GM21528 (cell line): Measurements from ENCODE around the gene TMEM233.

ENCODE experiments used
- ATAC-seq: cut with Tn5 transposase; IDR thresholded peaks from one replicate; pipeline ENCODE4 v1.9.1; 2021; ENCODE audit warnings: mild to moderate bottlenecking, moderate library complexity; ENCODE audit not compliant: unreplicated experiment, low FRiP score

TMEM233 gene

DNA sequence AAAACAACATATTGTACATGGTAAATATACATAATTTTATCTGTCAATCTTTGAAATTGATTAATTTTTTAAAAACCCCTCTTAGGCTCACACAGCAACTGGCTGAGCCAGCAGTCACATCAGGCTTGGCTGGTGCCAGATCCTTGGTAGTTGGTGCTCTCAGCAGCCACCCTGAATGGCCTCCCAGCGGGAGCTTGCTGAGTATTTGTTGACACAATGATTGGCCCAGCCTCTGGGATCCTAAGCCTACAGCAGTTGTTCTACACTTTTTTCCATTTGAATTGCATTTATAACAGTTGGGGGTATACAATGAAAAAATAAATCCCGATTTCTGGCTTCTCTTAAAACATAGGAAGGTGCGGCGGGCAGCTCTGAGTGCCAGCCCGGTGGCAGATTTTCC is 85.5 kb downstream of the TMEM233 start:
- ATAC-seq = no peak

- ATAC-seq = no peak
These were observed 85.9 kb downstream of the TMEM233 start for GRCh38 chr12:119679490-119679889.

DNA sequence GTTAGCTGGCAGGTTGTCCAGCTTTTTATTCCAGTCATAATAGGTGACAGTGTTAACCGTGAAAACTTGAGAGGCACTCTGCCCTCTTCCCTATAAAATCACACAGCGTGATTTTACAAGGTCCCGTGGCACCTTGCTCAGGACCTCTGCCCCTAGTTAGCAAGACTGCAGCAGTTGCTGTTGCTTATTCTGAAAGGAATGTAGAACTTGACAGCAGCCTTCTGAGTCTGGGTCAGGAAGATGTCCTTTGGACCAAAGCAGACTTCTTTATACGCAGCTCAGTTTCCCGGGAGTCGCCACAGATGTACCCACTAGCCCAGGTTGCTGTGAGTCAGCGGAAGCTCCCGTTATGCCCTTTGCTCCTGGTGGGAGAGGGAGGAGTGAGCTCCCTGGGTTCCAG is 87.5 kb downstream of the TMEM233 start:
- no peak for ATAC-seq

DNA sequence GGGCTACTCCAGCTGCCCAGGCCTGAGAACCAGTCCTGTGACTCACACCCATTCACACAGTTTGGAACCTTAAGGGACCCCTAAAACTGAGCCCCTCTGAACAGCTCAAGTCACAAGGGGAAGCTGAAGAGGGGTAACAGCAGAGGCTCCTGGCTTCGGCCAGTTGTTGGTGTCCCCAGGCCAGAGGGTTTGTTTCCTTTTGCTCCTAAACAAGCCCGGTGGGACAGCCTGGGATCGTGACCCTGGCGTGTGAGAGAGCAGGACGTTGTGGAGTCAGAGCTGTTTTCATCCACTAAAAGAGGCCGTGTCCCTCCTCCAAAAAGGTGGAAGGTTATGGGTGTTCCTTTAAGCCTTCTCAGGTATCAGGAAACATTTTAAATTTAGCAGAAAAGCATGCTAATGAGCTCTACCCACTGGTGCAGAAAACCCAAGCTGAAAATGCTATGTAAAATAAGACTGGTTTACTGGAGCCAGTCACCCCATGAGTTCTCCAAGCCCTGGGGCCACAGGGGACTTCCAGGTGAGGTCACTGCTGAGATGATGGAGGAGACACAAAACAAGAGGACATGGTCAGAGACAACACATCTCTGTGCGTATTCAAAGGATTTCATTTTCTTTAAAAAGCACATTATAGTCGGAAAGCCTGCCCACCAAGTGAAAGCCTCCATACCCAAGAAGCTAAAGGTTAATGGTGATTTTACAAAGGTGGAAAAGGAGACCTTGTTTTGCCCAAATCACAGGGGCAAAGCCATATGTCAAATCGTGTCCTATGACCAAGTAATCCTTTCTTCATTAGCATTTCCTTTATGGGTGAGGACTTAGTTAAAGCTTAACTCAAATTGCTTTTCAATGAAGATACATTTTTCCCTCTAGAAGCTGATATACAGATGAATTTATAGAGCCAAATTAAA is 88.4 kb downstream of the TMEM233 start:
- no peak for ATAC-seq

- ATAC-seq = no peak
These were observed 89.2 kb downstream of the TMEM233 start for GRCh38 chr12:119682639-119683252.

- no peak for ATAC-seq
These were observed 89.8 kb downstream of the TMEM233 start for GRCh38 chr12:119683413-119683812.

GRCh38 chr12:119683816-119684215 is 90.2 kb downstream of the TMEM233 start:
- ATAC-seq = no peak

DNA sequence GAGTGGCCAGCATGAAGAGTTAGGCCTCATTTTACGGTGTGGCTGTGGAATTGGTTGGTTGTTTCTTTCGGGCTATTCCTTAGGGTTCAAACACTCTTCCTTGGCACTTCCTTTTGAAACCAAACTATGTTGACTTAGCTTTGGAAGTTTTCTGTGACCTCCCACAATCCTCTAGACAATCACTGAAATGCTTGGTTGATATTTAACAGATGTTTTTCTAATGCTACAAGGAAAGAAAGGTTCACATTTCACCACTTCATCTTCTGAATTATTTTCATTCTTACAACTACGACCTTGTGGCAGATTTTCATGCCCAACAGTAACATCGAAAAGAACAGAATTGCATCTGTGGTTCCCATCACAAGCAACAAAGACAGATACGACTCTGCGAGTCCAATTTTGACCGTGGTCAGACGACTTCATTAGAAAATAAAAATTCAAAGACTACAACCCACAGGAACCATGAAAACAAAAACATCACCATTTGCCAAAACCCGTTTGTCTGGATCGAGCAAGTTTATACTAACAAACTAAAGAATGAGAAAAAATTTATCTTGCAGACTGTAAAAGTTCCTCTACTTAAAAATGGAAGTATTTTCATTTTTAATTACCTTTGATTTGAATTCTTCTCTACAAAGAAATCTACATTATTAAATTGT is 91.3 kb downstream of the TMEM233 start:
- no peak for ATAC-seq

GRCh38 chr12:119685375-119685774 is 91.8 kb downstream of the TMEM233 start:
- no peak for ATAC-seq

DNA sequence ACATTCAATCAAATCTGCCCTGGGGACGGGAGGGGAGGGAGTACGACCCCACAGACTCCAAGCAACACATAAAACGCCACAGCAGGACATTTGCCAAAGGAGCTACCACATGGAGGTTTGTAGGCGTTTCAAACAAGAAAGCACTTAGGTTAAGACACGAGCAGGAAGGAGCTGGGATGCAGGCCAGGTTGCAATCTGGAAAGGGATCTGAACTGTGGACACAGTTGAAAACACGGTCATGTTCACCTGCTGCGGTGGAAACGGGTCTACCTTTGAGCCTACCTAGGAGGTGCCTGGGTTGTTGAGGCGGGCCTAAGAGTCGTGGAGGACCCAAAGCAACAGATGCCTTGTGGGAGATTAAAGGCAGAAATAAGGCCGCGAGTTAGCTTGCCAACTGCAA is 92.8 kb downstream of the TMEM233 start:
- no peak for ATAC-seq

- no peak for ATAC-seq
These were observed 93.2 kb downstream of the TMEM233 start for GRCh38 chr12:119686776-119687175.

- no peak for ATAC-seq
These were observed 93.8 kb downstream of the TMEM233 start for GRCh38 chr12:119687406-119687805.

- no peak for ATAC-seq
These were observed 94.3 kb downstream of the TMEM233 start for GRCh38 chr12:119687879-119688278.

DNA sequence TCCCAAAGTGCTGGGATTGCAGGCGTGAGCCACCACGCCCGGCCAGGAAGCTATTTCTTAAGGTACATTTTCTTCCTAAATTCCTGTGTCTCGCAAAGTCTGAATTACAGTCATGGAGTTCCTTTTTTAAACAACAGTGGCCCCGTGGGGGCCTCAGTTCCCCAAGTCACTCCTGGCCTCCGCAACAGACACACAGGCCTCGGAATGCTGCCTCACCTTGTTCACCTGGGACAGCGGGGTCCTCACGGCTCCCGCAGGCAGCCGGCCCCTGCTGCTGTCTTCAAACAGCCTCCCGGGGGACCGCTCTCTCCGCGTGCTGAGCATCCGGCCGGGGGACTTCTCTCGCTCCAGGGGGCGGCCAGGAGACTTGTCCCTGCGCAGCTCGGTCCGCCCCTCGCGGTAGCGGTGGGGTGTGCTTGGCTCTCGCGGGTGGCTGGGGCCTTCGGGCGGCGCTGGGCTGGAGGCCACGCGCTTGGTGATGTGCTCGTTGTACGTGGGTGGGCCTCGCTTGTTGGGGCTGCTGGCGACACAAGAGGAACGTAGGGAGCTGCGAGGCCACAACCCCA is 96.4 kb downstream of the TMEM233 start:
- no peak for ATAC-seq

- ATAC-seq = no peak
These were observed 97.7 kb downstream of the TMEM233 start for GRCh38 chr12:119691202-119691810.

GRCh38 chr12:119692410-119692809 is 98.8 kb downstream of the TMEM233 start:
- no peak for ATAC-seq
